Stimulated activated CD8-positive, alpha-beta memory T cell treated with anti-CD3 and anti-CD28 coated beads, Interleukin-4, amount 100 ng/mL, for 48 hours (primary cell): ENCODE data around the gene COL12A1.

Experiments
- DNase-seq: peaks from one replicate; pipeline ENCODE4 v3.0.0-alpha.2; 2020

Gene COL12A1

GRCh38 chr6:75142721-75143120 is 63.1 kb downstream of the COL12A1 start:
- no peak for DNase-seq

- DNase-seq: no peak
These were observed 70.0 kb downstream of the COL12A1 start for GRCh38 chr6:75135876-75136275.

- no peak for DNase-seq
These were observed 70.4 kb downstream of the COL12A1 start for GRCh38 chr6:75135450-75135849.

- no peak for DNase-seq
These were observed 75.1 kb downstream of the COL12A1 start for GRCh38 chr6:75130784-75131183.

- no peak for DNase-seq
These were observed 76.8 kb downstream of the COL12A1 start for GRCh38 chr6:75128878-75129570.

- no peak for DNase-seq
These were observed 79.3 kb downstream of the COL12A1 start for GRCh38 chr6:75126518-75126917.

- DNase-seq: no peak
These were observed 80.9 kb downstream of the COL12A1 start for GRCh38 chr6:75124983-75125382.

GRCh38 chr6:75124085-75124484 is 81.8 kb downstream of the COL12A1 start:
- DNase-seq: no peak

GRCh38 chr6:75118925-75119515 is 86.8 kb downstream of the COL12A1 start:
- no peak for DNase-seq

GRCh38 chr6:75117701-75118100 is 88.2 kb downstream of the COL12A1 start:
- DNase-seq: no peak

- no peak for DNase-seq
These were observed 88.9 kb downstream of the COL12A1 start for GRCh38 chr6:75116946-75117345.

- DNase-seq: no peak
These were observed 90.4 kb downstream of the COL12A1 start for GRCh38 chr6:75115481-75115880.

- DNase-seq: no peak
These were observed 91.0 kb downstream of the COL12A1 start for GRCh38 chr6:75114806-75115205.

- no peak for DNase-seq
These were observed 91.7 kb downstream of the COL12A1 start for GRCh38 chr6:75114195-75114594.

GRCh38 chr6:75113446-75113845 is 92.4 kb downstream of the COL12A1 start:
- DNase-seq: no peak

- no peak for DNase-seq
These were observed 96.1 kb downstream of the COL12A1 start for GRCh38 chr6:75109765-75110164.

GRCh38 chr6:75109022-75109421 is 96.8 kb downstream of the COL12A1 start:
- DNase-seq: no peak

- no peak for DNase-seq
These were observed 97.4 kb downstream of the COL12A1 start for GRCh38 chr6:75108333-75108974.

GRCh38 chr6:75107913-75108312 is 97.9 kb downstream of the COL12A1 start:
- DNase-seq: no peak

- no peak for DNase-seq
These were observed 99.4 kb downstream of the COL12A1 start for GRCh38 chr6:75106426-75106825.

- DNase-seq: no peak
These were observed 102.4 kb downstream of the COL12A1 start for GRCh38 chr6:75103431-75103830.

GRCh38 chr6:75102301-75102700 is 103.6 kb downstream of the COL12A1 start:
- no peak for DNase-seq

- DNase-seq: no peak
These were observed 104.0 kb downstream of the COL12A1 start for GRCh38 chr6:75101896-75102295.

- no peak for DNase-seq
These were observed 107.1 kb downstream of the COL12A1 start for GRCh38 chr6:75098709-75099108.
